HEK293 (cell line): ENCODE results near the gene C2orf81.
"Not testable (repeated sequence)": the region's sequence is repeated elsewhere in the genome, so short reads cannot be mapped to it uniquely, and the experiment has no call there.

Experiments
- CTCF ChIA-PET: fragments of 350-600 bp; formaldehyde crosslinking; extraction: SDS; loops from one replicate; lab custom pipeline; 2021; ENCODE audit warnings: antibody characterized with exemption; lab: Yijun Ruan, JAX
- POLR2A ChIA-PET: fragments of 300-600 bp; formaldehyde crosslinking; extraction: SDS; loops from one replicate; lab custom pipeline; 2020; ENCODE audit warnings: antibody characterized with exemption, inconsistent platforms; lab: Yijun Ruan, JAX
- H3K27ac ChIP-seq: fragments of 200-500 bp; sonication (Bioruptor generic); 2 replicates; pipeline ENCODE4 v1.5.1; 2014; ENCODE audit warnings: low read depth, low read length, control low read depth, inconsistent platforms; ENCODE audit errors: extremely low read depth
- H3K36me3 ChIP-seq, 2 experiments: fragments of 200-500 bp in 1 of 2; sonication (Bioruptor generic) in 1 of 2; 1 replicate in 1 of 2; 2 replicates in 1 of 2; pipeline ENCODE4 v1.5.1; 2014 to 2017; ENCODE audit warnings: inconsistent platforms in 2 of 2, low read length in 2 of 2; ENCODE audit not compliant: control insufficient read depth in 2 of 2, insufficient read depth in 1 of 2
- H3K4me1 ChIP-seq: fragments of 200-500 bp; sonication (Bioruptor generic); 2 replicates; pipeline ENCODE4 v1.5.1; 2014; ENCODE audit warnings: mild to moderate bottlenecking, low read length, inconsistent platforms; ENCODE audit not compliant: control insufficient read depth, insufficient read depth
- H3K4me3 ChIP-seq: 2 replicates; pipeline ENCODE4 v1.5.1; 2011; ENCODE audit warnings: low read depth, mild to moderate bottlenecking, control low read depth, low read length, moderate library complexity
- H3K9me3 ChIP-seq: fragments of 200-500 bp; sonication (Bioruptor generic); 2 replicates; pipeline ENCODE4 v1.5.1; 2014; ENCODE audit warnings: low read depth, low read length, inconsistent platforms; ENCODE audit not compliant: control insufficient read depth, insufficient read depth
- FEZF1 ChIP-seq: fragments of 450-650 bp; formaldehyde crosslinking; IDR thresholded peaks from 2 replicates; pipeline ENCODE4 v1.5.1; 2016; ENCODE audit warnings: missing biosample characterization, missing genetic modification characterization
- GLI4 ChIP-seq: fragments of 450-650 bp; formaldehyde crosslinking; IDR thresholded peaks from 2 replicates; pipeline ENCODE4 v1.5.1; 2016; ENCODE audit warnings: missing biosample characterization, missing genetic modification characterization
- KLF7 ChIP-seq: fragments of 450-650 bp; formaldehyde crosslinking; IDR thresholded peaks from 2 replicates; pipeline ENCODE4 v1.5.1; 2016; ENCODE audit warnings: missing biosample characterization, missing genetic modification characterization, borderline replicate concordance
- OVOL3 ChIP-seq: fragments of 450-650 bp; formaldehyde crosslinking; IDR thresholded peaks from 2 replicates; pipeline ENCODE4 v1.5.1; 2016; ENCODE audit warnings: missing biosample characterization, missing genetic modification characterization
- SP2 ChIP-seq: fragments of 450-650 bp; formaldehyde crosslinking; IDR thresholded peaks from 2 replicates; pipeline ENCODE4 v1.5.1; 2016; ENCODE audit warnings: missing biosample characterization, missing genetic modification characterization
- ZBTB17 ChIP-seq: fragments of 450-650 bp; formaldehyde crosslinking; IDR thresholded peaks from 2 replicates; pipeline ENCODE4 v1.5.1; 2016; ENCODE audit warnings: missing biosample characterization, missing genetic modification characterization
- ZBTB48 ChIP-seq: fragments of 450-650 bp; formaldehyde crosslinking; IDR thresholded peaks from 2 replicates; pipeline ENCODE4 v1.5.1; 2016; ENCODE audit warnings: missing biosample characterization, missing genetic modification characterization
- ZFP37 ChIP-seq: fragments of 450-650 bp; formaldehyde crosslinking; IDR thresholded peaks from 2 replicates; pipeline ENCODE4 v1.5.1; 2016; ENCODE audit warnings: missing biosample characterization, missing genetic modification characterization
- ZNF121 ChIP-seq: fragments of 450-650 bp; formaldehyde crosslinking; IDR thresholded peaks from 2 replicates; pipeline ENCODE4 v1.5.1; 2016; ENCODE audit warnings: missing biosample characterization, missing genetic modification characterization
- ZNF16 ChIP-seq: fragments of 450-650 bp; formaldehyde crosslinking; IDR thresholded peaks from 2 replicates; pipeline ENCODE4 v1.5.1; 2016; ENCODE audit warnings: low read depth, missing biosample characterization, missing genetic modification characterization
- ZNF664 ChIP-seq: fragments of 450-650 bp; formaldehyde crosslinking; IDR thresholded peaks from 2 replicates; pipeline ENCODE4 v1.5.1; 2016; ENCODE audit warnings: missing biosample characterization, missing genetic modification characterization
- TF ChIP-seq, protein P1 (sequence below): fragments of 450-650 bp; formaldehyde crosslinking; IDR thresholded peaks from 2 replicates; pipeline ENCODE4 v1.5.1; 2017; ENCODE audit warnings: missing biosample characterization, missing genetic modification characterization
- TF ChIP-seq, protein P2 (sequence below): fragments of 450-650 bp; formaldehyde crosslinking; IDR thresholded peaks from 2 replicates; pipeline ENCODE4 v1.5.1; 2016; ENCODE audit warnings: missing biosample characterization, missing genetic modification characterization
- TF ChIP-seq, protein P3 (sequence below): fragments of 450-650 bp; formaldehyde crosslinking; conservative IDR thresholded peaks from 2 replicates; pipeline ENCODE4 v1.5.1; 2016; ENCODE audit warnings: low read depth, missing biosample characterization, missing genetic modification characterization

Gene C2orf81

GRCh38 chr2:74444498-74445318, 23.3 kb upstream of the C2orf81 start:
- no peak overlapping the region for H3K27ac ChIP-seq
- CTCF ChIA-PET, result interaction anchor here (0.6 kb wide), 2 partner anchors 13 to 669 kb away, joined by 3 read pairs; no protein-coding TSS in a partner anchor
- peaks cover 7% of the 10 kb centered on the region for H3K4me1 ChIP-seq
- no peaks in the 10 kb centered on the region for H3K9me3 ChIP-seq
- H3K4me3 ChIP-seq, result no peak overlapping the region; the same call in 1 of the 2 replicates
- H3K36me3 ChIP-seq, result peaks cover 0 to 2% of the 10 kb centered on the region in 2 experiments; a peak in 1 of 3 replicates
- POLR2A ChIA-PET, result interaction anchor here (0.8 kb wide), 1 partner anchor 13 kb away, joined by 4 read pairs; the partner anchor contains the start of gene WBP1
- TF ChIP-seq ZNF16 (tag by site-specific recombination) (no peak), FEZF1 (tag by site-specific recombination) (peak; percentile 27; the same call in 1 of the 2 replicates), ZNF664 (tag by site-specific recombination) (0 out of 2 replicates have a peak, but pooled peaks have one; percentile 9), KLF7 (tag by site-specific recombination) (no peak), OVOL3 (no peak)

DNA sequence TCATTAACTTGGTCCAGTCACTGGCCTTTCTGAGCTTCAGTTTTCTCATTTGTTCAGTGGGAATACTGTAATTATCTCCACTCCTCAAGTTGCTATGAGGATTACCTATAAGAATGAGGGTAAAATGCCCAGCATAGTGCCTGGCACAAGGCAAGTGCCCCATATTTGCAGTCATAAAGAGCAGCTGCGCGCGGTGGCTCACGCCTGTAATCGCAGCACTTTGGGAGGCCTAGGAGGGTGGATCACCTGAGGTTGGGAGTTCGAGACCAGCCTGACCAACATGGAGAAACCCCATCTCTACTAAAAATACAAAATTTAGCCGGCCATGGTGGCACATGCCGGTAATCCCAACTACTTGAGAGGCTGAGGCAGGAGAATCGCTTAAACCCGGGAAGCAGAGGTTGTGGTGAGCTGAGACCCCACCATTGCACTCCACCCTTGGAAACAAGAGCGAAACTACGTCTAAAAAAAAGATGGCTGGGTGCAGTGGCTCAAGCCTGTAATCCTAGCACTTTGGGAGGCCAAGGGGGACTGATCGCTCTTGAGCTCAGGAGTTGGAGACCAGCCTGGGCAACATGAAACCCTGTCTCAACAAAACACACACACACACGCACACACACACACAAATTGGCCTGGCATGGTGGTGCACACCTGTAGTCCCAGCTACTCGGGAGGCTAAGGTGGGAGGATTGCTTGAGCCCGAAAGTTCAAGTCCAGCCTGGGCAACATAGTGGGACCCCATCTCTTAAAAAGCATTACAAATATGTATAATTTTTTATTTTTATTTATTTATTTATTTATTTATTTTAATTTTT, 21.3 kb upstream of the C2orf81 start:
- H3K9me3 ChIP-seq, H3K4me1 ChIP-seq: not testable (repeated sequence)
- peak; percentile 62 for TF ChIP-seq ZNF121 (tag by site-specific recombination)
- TF ChIP-seq, protein P1, sequence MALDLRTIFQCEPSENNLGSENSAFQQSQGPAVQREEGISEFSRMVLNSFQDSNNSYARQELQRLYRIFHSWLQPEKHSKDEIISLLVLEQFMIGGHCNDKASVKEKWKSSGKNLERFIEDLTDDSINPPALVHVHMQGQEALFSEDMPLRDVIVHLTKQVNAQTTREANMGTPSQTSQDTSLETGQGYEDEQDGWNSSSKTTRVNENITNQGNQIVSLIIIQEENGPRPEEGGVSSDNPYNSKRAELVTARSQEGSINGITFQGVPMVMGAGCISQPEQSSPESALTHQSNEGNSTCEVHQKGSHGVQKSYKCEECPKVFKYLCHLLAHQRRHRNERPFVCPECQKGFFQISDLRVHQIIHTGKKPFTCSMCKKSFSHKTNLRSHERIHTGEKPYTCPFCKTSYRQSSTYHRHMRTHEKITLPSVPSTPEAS (tag by site-specific recombination), result peak; percentile 61
- H3K27ac ChIP-seq, result peak overlapping the region; percentile 68; the same call in 1 of the 2 replicates
- CTCF ChIA-PET, result interaction anchor here (0.7 to 1.1 kb wide), 4 partner anchors 12 to 157 kb away, joined by 3 to 4 read pairs (median 3); no protein-coding TSS in a partner anchor
- H3K36me3 ChIP-seq, result peaks cover 0 to 23% of the 10 kb centered on the region in 2 experiments; a peak in 1 of 3 replicates
- H3K4me3 ChIP-seq, result peak overlapping the region; percentile 56
- POLR2A ChIA-PET, result interaction anchor here (0.6 to 1.7 kb wide), 3 partner anchors 10 to 15 kb away, joined by 3 to 7 read pairs (median 4); partner anchors contain the start of gene INO80B

- H3K4me3 ChIP-seq, result peak within 1 kb of the TSS; percentile 56
- H3K9me3 ChIP-seq, result no peaks in the 10 kb centered on the region
- peak within 1 kb of the TSS; percentile 68 for H3K27ac ChIP-seq
- ChIA-PET POLR2A (interaction anchor here (0.6 to 2.4 kb wide), 5 partner anchors 10 to 264 kb away, joined by 3 to 40 read pairs (median 4); partner anchors contain the start of genes INO80B, MOB1A and WBP1), CTCF (interaction anchor here (1.1 kb wide), 2 partner anchors 47 to 158 kb away, joined by 3 to 4 read pairs; no protein-coding TSS in a partner anchor)
- peaks cover 0 to 24% of the 10 kb centered on the region in 2 experiments; a peak in 1 of 3 replicates for H3K36me3 ChIP-seq
- peaks cover 7% of the 10 kb centered on the region for H3K4me1 ChIP-seq
- TF ChIP-seq, protein P2, sequence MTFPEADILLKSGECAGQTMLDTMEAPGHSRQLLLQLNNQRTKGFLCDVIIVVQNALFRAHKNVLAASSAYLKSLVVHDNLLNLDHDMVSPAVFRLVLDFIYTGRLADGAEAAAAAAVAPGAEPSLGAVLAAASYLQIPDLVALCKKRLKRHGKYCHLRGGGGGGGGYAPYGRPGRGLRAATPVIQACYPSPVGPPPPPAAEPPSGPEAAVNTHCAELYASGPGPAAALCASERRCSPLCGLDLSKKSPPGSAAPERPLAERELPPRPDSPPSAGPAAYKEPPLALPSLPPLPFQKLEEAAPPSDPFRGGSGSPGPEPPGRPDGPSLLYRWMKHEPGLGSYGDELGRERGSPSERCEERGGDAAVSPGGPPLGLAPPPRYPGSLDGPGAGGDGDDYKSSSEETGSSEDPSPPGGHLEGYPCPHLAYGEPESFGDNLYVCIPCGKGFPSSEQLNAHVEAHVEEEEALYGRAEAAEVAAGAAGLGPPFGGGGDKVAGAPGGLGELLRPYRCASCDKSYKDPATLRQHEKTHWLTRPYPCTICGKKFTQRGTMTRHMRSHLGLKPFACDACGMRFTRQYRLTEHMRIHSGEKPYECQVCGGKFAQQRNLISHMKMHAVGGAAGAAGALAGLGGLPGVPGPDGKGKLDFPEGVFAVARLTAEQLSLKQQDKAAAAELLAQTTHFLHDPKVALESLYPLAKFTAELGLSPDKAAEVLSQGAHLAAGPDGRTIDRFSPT (tag by site-specific recombination), result peak; percentile 64
- TF ChIP-seq, protein P3, sequence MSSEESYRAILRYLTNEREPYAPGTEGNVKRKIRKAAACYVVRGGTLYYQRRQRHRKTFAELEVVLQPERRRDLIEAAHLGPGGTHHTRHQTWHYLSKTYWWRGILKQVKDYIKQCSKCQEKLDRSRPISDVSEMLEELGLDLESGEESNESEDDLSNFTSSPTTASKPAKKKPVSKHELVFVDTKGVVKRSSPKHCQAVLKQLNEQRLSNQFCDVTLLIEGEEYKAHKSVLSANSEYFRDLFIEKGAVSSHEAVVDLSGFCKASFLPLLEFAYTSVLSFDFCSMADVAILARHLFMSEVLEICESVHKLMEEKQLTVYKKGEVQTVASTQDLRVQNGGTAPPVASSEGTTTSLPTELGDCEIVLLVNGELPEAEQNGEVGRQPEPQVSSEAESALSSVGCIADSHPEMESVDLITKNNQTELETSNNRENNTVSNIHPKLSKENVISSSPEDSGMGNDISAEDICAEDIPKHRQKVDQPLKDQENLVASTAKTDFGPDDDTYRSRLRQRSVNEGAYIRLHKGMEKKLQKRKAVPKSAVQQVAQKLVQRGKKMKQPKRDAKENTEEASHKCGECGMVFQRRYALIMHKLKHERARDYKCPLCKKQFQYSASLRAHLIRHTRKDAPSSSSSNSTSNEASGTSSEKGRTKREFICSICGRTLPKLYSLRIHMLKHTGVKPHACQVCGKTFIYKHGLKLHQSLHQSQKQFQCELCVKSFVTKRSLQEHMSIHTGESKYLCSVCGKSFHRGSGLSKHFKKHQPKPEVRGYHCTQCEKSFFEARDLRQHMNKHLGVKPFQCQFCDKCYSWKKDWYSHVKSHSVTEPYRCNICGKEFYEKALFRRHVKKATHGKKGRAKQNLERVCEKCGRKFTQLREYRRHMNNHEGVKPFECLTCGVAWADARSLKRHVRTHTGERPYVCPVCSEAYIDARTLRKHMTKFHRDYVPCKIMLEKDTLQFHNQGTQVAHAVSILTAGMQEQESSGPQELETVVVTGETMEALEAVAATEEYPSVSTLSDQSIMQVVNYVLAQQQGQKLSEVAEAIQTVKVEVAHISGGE (tag by site-specific recombination), result peak; percentile 27; the same call in 1 of the 2 replicates
- TF ChIP-seq SP2 (tag by site-specific recombination), result peak; percentile 67
- peak; percentile 97 for TF ChIP-seq ZBTB17 (tag by site-specific recombination)
- peak; percentile 84; the same call in 1 of the 2 replicates for TF ChIP-seq ZFP37
- TF ChIP-seq GLI4, result 0 out of 2 replicates have a peak, but pooled peaks have one; percentile 13
- peak; percentile 97 for TF ChIP-seq ZBTB48 (tag by site-specific recombination)
Observed at GRCh38 chr2:74441690-74442482, 20.5 kb upstream of the C2orf81 start, which contains the start of gene RTKN. RTKN (minus strand) TSS chr2:74441937; CDS start chr2:74441816, 121 bp downstream.
